NCI-H1417 (cell line): ENCODE results near the gene GPHN.

ENCODE experiments used
- DNase-seq, 3 experiments: peaks; one replicate each; lab custom pipeline; 2025; lab: John Stamatoyannopoulos, UW

GPHN gene

GRCh38 chr14:67050896-67051295 is 542.9 kb downstream of the GPHN start:
- no peak for DNase-seq

DNA sequence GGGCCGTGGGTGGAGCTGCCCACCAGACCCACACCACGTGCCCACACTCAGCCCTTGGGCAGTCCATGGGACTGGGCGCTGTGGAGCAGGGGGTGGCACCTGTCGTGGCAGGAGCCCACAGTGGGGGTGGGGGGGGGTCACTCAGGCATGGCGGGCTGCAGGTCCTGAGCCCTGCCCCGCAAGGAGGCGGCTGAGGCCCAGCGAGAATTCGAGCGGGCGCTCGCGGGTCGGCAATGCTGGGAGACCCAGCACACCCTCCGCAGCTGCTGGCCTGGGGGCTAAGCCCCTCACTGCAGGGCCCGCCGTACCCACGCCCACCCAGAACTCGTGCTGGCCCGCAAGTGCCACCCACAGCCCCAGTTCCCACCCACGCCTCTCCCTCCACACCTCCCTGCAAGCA is 548.7 kb downstream of the GPHN start:
- DNase-seq: no peak

- DNase-seq: no peak
Measured at GRCh38 chr14:67059596-67059995, 551.6 kb downstream of the GPHN start.

DNA sequence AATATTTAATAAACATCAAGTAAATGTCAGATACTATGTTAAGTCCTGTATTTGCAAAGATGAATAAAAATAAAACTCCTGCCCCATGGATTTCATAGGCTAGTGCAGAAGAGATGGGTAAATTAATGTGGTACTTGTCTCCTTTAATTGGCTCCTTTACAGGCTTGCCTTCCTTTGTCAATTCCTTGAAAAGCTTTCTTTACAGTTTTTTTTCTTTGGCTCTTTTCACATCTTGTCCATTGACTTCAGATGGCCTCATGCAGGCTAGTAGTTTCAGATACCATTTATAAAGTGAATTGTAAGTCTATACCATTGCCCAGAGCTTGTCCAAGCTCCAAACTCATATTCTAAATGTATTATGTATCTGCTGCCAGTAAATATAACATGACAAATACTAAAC is 552.6 kb downstream of the GPHN start:
- no peak for DNase-seq

- peak in 2 of 3 experiments; percentile 29 to 31 for DNase-seq
Measured at GRCh38 chr14:67067070-67067814, 559.3 kb downstream of the GPHN start.

DNA sequence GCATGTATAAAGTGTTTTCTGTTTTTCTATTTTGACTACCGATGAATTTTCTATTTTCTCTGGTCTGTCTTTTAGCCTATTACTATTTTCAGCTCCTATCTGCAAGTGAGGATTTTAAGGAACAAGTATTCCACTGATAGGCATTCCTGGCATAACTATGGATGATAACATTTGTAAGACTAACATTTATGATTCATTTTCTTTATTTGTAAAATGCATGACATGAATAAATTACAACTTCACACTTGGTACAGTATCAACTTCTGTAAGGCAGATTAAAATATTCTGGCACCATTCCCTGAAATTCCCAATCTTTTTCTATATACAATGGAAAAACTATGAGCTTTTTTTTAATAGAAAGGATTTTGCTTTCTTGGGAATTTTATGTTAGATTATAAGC is 560.3 kb downstream of the GPHN start:
- DNase-seq: no peak

GRCh38 chr14:67071506-67071905 is 563.6 kb downstream of the GPHN start:
- no peak for DNase-seq

DNA sequence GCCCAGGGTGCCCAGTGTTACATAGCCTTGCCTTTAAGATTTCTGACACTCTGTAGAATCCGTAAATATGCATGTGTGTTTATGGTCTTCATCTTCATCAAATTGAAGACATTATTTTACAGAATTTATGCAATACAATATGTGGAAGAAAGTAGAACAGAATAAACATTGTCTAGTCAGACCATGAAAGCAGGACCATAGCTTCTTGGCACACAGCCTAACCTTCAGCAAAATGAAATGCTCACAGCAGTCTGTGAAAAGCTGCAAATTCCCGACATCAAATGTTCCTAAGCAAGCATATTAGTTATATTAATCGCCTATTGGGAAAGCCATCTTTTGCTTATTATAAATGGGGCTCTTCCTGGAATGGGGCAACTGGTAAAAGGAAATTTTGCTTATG is 570.0 kb downstream of the GPHN start:
- no peak for DNase-seq

- DNase-seq: no peak
Measured at GRCh38 chr14:67079846-67080245, 571.9 kb downstream of the GPHN start.

- no peak for DNase-seq
Measured at GRCh38 chr14:67108230-67108629, 600.3 kb downstream of the GPHN start.

DNA sequence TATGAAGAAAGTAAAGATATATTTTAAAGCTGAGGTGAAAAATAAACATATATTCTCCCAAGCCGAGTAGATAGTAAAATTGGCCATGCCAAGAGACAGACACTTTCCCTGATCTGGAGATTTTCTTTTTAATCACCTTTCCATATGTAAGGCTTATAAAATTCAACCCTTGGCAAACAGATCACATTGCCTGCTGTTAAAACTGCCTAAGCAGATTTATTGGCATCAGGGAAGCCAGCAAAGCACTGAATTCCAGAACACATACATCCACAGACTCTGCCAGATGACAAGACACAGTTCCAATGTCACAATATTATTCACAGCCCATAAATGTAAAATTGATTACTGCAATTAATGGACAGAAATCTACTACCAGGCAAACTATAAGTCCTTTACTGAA is 603.1 kb downstream of the GPHN start:
- DNase-seq: no peak

DNA sequence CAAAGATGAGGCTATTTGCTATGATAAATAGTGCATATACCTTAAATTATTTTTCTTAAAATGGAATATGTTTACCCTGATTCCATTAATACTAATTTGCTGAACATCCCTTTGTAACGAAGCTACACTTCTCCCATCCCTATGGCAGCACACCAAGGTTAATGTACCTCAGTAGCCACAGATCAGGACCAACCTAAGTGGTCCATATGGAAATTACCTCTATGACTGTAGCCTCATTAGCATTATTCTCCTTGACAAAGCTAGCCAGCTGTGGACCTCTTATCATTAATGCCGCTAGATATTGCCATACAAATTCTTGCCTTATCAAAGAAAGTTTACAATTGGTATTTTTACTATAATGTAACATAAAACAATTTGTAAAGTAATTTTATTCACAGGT is 604.4 kb downstream of the GPHN start:
- DNase-seq: no peak

DNA sequence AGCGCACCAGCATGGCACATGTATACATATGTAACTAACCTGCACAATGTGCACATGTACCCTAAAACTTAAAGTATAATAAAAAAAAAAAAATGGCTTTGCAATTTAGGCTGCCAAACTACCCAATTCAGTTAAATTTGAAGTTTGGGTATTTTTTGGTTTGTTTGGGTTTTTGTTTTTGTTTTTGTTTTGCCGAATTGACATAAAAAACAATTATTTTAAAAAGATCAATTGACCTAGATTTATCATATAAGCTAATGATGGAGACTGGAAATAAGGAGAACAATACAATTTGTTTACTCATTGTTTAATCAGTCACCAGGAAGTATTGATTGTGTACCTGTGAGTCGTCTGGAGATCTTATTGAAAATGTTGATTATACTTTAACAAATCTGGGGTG is 619.2 kb downstream of the GPHN start:
- no peak for DNase-seq

- no peak for DNase-seq
Measured at GRCh38 chr14:67129768-67130167, 621.8 kb downstream of the GPHN start.

- DNase-seq: no peak
Measured at GRCh38 chr14:67131691-67132090, 623.7 kb downstream of the GPHN start.

DNA sequence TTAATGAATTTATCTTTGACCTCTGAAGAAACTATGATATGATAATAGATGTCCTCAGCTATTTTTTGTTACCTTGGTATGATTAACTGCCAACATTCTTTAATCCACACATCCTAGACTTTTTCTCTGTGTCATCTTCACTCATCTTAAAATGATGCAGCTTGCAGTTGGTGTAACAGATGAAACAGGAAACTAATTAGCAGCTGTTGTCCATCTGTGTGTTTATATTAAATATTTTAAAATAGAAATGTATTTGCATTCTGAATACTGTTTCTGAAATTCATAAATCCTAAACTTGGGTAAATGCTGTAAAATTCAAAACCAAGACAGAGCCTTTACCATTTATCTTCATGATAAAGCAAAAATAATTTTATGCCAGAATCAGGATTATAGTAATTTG is 625.2 kb downstream of the GPHN start:
- no peak for DNase-seq

GRCh38 chr14:67133595-67134441 is 625.9 kb downstream of the GPHN start:
- DNase-seq: no peak

DNA sequence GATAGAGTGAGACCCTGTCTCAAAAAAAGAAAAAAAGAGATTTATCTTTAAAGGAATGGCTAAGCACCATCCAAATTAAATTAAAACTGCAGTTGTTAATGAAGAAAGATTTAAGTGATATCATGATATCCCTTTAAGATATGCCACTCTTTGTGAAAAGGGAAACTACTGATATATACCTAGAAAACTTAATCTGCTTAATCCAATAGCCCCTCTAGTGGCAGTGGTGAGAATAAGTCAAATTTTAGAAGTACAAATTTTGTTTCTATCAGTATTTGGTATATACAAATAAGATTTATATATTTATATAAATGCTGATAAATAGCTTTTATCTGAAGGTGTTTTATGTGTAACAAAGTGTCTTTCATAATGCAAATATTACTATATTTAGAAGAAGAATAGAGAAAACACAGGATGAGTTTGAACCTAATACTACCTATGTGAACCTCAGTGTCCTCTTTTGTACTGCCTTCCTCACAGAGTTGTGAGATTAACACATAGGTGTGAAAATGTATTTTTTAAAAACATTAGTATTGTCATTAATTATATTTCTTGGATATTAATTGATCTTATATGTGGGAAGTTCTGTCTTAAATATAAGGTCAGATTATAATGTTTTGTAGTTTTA is 629.9 kb downstream of the GPHN start:
- peak in 1 of 3 experiments; percentile 1 for DNase-seq

DNA sequence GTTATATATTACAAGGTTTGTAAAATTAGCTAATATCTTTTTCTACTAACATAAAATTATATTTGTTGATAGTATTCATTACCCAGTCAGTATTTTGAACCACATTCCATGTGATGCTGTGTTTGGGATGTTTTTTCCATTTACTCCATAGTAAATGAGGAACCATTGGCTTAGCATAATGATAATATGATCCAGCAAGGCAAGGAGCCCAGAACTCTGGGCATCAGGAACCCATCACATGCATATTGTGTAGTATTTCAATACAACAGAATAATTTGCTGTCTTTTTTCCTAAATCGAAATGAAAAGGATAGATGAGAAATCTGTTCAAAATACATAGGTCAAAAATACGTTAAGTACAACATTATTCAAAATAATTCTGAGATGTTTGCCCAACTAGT is 632.6 kb downstream of the GPHN start:
- no peak for DNase-seq

DNA sequence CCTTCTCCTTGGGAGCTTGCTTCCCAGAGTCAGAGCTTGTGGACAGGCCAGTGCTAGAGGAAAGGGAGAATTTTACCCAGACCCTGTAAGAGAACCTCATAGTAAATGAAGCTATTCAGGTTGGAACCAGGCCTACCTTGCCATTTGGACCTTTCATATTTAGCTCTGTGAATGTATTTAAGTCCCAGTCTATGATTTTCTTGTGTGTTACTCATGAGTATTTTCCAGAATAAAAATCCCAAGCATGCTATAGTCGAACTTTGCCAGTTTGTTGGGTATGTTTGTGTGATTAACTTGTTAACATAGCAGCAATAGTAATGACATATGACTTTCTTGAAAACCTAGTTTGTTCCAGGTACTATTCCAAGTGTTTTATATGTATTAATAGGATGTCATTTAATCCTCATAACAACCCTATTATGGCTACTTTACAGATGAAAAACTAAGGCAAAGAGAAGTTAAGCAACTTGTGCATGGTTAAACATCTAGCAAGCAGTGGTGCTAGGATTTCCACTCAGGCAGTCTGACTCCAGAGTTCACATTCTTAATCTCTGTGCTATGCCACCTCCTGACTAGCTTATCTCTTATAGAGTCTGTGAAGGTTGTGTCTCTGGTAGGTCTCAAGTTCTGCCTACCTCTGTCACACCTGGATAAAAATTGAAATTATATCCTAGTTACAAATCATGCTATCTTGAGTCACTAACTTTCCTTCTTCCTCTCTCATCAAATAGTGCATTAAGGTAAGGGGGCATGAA is 633.4 kb downstream of the GPHN start:
- no peak for DNase-seq

DNA sequence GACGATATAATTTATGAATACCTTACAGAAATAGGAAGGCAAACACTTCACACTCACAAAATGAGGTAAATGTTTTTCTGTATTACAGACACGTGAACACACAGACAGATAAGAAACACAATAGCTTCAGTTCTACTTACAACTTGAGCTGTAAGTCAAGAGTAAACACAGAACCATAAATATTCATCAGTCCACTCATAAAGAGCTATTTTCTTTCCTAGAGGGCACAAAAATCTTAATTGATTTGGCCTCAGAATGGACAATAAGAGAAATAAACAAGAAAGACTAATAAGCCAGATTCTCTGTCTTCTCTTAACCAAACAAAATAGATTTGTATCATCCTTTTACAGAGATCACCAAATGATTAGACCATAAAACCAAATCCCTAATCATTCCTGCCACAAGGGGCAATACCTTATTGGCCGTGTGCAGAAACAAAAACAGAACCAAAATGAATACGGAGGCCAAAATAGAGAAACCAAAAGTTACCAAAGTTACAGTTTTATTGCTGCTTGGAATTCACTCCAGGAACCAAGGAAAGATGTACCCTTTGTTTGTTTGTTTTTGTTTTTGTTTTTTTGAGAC is 643.2 kb downstream of the GPHN start:
- DNase-seq: peak in 1 of 3 experiments; percentile 9

- DNase-seq: no peak
Measured at GRCh38 chr14:67158566-67158965, 650.6 kb downstream of the GPHN start.
